ENCODE data around the gene LCNL1. TPM values are rescaled to one million over a fixed set of nuclear protein-coding genes. Genes with fewer than 3 reads are reported as not detected.

LCNL1 gene
- total and polyA plus RNA-seq, 2 of the 13 experiments (the other 11 are each of a cell fraction or from before 2014, with no cell fraction given), result not detected

- TF ChIP-seq, protein P1, sequence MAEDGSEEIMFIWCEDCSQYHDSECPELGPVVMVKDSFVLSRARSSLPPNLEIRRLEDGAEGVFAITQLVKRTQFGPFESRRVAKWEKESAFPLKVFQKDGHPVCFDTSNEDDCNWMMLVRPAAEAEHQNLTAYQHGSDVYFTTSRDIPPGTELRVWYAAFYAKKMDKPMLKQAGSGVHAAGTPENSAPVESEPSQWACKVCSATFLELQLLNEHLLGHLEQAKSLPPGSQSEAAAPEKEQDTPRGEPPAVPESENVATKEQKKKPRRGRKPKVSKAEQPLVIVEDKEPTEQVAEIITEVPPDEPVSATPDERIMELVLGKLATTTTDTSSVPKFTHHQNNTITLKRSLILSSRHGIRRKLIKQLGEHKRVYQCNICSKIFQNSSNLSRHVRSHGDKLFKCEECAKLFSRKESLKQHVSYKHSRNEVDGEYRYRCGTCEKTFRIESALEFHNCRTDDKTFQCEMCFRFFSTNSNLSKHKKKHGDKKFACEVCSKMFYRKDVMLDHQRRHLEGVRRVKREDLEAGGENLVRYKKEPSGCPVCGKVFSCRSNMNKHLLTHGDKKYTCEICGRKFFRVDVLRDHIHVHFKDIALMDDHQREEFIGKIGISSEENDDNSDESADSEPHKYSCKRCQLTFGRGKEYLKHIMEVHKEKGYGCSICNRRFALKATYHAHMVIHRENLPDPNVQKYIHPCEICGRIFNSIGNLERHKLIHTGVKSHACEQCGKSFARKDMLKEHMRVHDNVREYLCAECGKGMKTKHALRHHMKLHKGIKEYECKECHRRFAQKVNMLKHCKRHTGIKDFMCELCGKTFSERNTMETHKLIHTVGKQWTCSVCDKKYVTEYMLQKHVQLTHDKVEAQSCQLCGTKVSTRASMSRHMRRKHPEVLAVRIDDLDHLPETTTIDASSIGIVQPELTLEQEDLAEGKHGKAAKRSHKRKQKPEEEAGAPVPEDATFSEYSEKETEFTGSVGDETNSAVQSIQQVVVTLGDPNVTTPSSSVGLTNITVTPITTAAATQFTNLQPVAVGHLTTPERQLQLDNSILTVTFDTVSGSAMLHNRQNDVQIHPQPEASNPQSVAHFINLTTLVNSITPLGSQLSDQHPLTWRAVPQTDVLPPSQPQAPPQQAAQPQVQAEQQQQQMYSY (CRISPR knock-in tag; IDR thresholded peaks at IDR 0.05), result no peak
- no peak for TF ChIP-seq MIER2 (CRISPR knock-in tag; IDR thresholded peaks at IDR 0.05)
- no peak for TF ChIP-seq PLRG1 (conservative IDR thresholded peaks at IDR 0.05)
- TF ChIP-seq SMYD3 (CRISPR knock-in tag; IDR thresholded peaks at IDR 0.05), result no peak
- TF ChIP-seq ZNF225 (CRISPR knock-in tag; IDR thresholded peaks at IDR 0.05), result no peak
- no peak for TF ChIP-seq SMARCE1 (IDR thresholded peaks at IDR 0.05; ENCODE audit: borderline replicate concordance)
- TF ChIP-seq ZNF142 (CRISPR knock-in tag; IDR thresholded peaks at IDR 0.05), result peak; percentile 50; the same call in 1 of the 2 replicates
- peak; percentile 45; the same call in 1 of the 2 replicates for TF ChIP-seq SRY (CRISPR knock-in tag; IDR thresholded peaks at IDR 0.05)
- no peak for TF ChIP-seq SETDB1 (CRISPR knock-in tag; IDR thresholded peaks at IDR 0.05; ENCODE audit: borderline replicate concordance)
- TF ChIP-seq DMAP1 (CRISPR knock-in tag; IDR thresholded peaks at IDR 0.05), result peak; percentile 62; the same call in 1 of the 2 replicates
- no peak for TF ChIP-seq ZNF207 (IDR thresholded peaks at IDR 0.05; ENCODE audit: borderline replicate concordance)
- TF ChIP-seq HES4 (CRISPR knock-in tag; IDR thresholded peaks at IDR 0.05; ENCODE audit: borderline replicate concordance), result peak; percentile 50; the same call in 1 of the 2 replicates
- TF ChIP-seq SSRP1 (CRISPR knock-in tag; IDR thresholded peaks at IDR 0.05), result no peak
- TF ChIP-seq PHF5A (CRISPR knock-in tag; IDR thresholded peaks at IDR 0.05; ENCODE audit: low read depth, unreplicated experiment), result no peak
- no peak for TF ChIP-seq SIN3B (IDR thresholded peaks at IDR 0.05; ENCODE audit: low read length)
- TF ChIP-seq, protein P2, sequence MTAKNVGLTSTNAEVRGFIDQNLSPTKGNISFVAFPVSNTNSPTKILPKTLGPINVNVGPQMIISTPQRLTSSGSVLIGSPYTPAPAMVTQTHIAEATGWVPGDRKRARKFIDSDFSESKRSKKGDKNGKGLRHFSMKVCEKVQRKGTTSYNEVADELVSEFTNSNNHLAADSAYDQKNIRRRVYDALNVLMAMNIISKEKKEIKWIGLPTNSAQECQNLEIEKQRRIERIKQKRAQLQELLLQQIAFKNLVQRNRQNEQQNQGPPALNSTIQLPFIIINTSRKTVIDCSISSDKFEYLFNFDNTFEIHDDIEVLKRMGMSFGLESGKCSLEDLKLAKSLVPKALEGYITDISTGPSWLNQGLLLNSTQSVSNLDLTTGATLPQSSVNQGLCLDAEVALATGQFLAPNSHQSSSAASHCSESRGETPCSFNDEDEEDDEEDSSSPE (CRISPR knock-in tag; IDR thresholded peaks at IDR 0.05), result peak; percentile 72
- TF ChIP-seq ZSCAN29 (CRISPR knock-in tag; conservative IDR thresholded peaks at IDR 0.05), result no peak
- TF ChIP-seq JARID2 (CRISPR knock-in tag; IDR thresholded peaks at IDR 0.05; ENCODE audit: insufficient replicate concordance), result no peak
- no peak for TF ChIP-seq SP5 (CRISPR knock-in tag; IDR thresholded peaks at IDR 0.05; ENCODE audit: borderline replicate concordance, low read depth)
- no peak for TF ChIP-seq REXO4 (CRISPR knock-in tag; IDR thresholded peaks at IDR 0.05; ENCODE audit: borderline replicate concordance)
- no peak for TF ChIP-seq XRCC5 (optimal IDR thresholded peaks at IDR 0.05; ENCODE audit: low read length)
Observed at GRCh38 chr9:136991993-136992818, 9.4 kb downstream of the LCNL1 start, which contains the start of gene PAXX (continued).
